ENCODE measurements around the gene FXYD1.
"Not testable (repeated sequence)": the region's sequence is repeated elsewhere in the genome, so short reads cannot be mapped to it uniquely, and the experiment has no call there.

FXYD1 gene

GRCh38 chr19:35141837-35142605 is 3.4 kb downstream of the FXYD1 start:
- FAIRE-seq (no peak), DNase-seq (ENCODE audit: low spot score) (no peak)

- no peak for FAIRE-seq
- DNase-seq (ENCODE audit: low spot score), result peak; percentile 67
Measured at GRCh38 chr19:35142606-35143230, 4.1 kb downstream of the FXYD1 start.

GRCh38 chr19:35143231-35143715 is 4.6 kb downstream of the FXYD1 start, which contains the start of gene FXYD7:
Gene FXYD7, plus strand, starts transcription at chr19:35143255. Its CDS starts 79 bp downstream, at chr19:35143334.
- no peak for FAIRE-seq
- no peak for DNase-seq (ENCODE audit: low spot score)

- FAIRE-seq, result no peak
- DNase-seq (ENCODE audit: low spot score), result no peak
Measured at GRCh38 chr19:35143818-35144217, 5.2 kb downstream of the FXYD1 start.

GRCh38 chr19:35144259-35144599 is 5.6 kb downstream of the FXYD1 start:
- DNase-seq (ENCODE audit: low spot score) (no peak), FAIRE-seq (no peak)

- DNase-seq (ENCODE audit: low spot score), result peak; percentile 84
- peak; percentile 90 for FAIRE-seq
Measured at GRCh38 chr19:35144600-35145436, 6.2 kb downstream of the FXYD1 start.

- FAIRE-seq (no peak), DNase-seq (ENCODE audit: low spot score) (no peak)
Measured at GRCh38 chr19:35146746-35147459, 8.3 kb downstream of the FXYD1 start.

- DNase-seq (ENCODE audit: low spot score) (no peak), FAIRE-seq (no peak)
Measured at GRCh38 chr19:35149463-35149862, 10.8 kb downstream of the FXYD1 start.

- no peak for FAIRE-seq
- no peak for DNase-seq (ENCODE audit: low spot score)
Measured at GRCh38 chr19:35150445-35150844, 11.8 kb downstream of the FXYD1 start.

- no peak for DNase-seq (ENCODE audit: low spot score)
- FAIRE-seq, result no peak
Measured at GRCh38 chr19:35151273-35152065, 12.8 kb downstream of the FXYD1 start.

GRCh38 chr19:35153129-35153522 is 14.5 kb downstream of the FXYD1 start:
- not testable (repeated sequence) for FAIRE-seq; DNase-seq (ENCODE audit: low spot score)

- FAIRE-seq (no peak), DNase-seq (ENCODE audit: low spot score) (peak; percentile 80)
Measured at GRCh38 chr19:35153701-35154524, 15.3 kb downstream of the FXYD1 start.

- DNase-seq (ENCODE audit: low spot score) (peak; percentile 84), FAIRE-seq (no peak)
Measured at GRCh38 chr19:35154525-35155406, 16.1 kb downstream of the FXYD1 start, which contains the start of gene FXYD5. Gene FXYD5, plus strand, starts transcription at chr19:35154735. Its CDS starts 816 bp downstream, at chr19:35155551.

GRCh38 chr19:35155441-35155840 is 16.8 kb downstream of the FXYD1 start:
- DNase-seq (ENCODE audit: low spot score) (no peak), FAIRE-seq (no peak)

GRCh38 chr19:35155981-35156672 is 17.5 kb downstream of the FXYD1 start:
- FAIRE-seq, result no peak
- no peak for DNase-seq (ENCODE audit: low spot score)

GRCh38 chr19:35156673-35157014 is 18.0 kb downstream of the FXYD1 start:
- DNase-seq (ENCODE audit: low spot score), result no peak
- no peak for FAIRE-seq

GRCh38 chr19:35157431-35157830 is 18.8 kb downstream of the FXYD1 start:
- no peak for FAIRE-seq
- no peak for DNase-seq (ENCODE audit: low spot score)

GRCh38 chr19:35159606-35160005 is 21.0 kb downstream of the FXYD1 start:
- FAIRE-seq (no peak), DNase-seq (ENCODE audit: low spot score) (no peak)
